GM18519 (cell line): ENCODE results near the gene MEX3D.

Experiments used
- ATAC-seq: cut with Tn5 transposase; IDR thresholded peaks from one replicate; pipeline ENCODE4 v1.9.1; 2021; ENCODE audit warnings: mild to moderate bottlenecking, moderate library complexity; ENCODE audit not compliant: unreplicated experiment, low FRiP score

MEX3D gene

DNA sequence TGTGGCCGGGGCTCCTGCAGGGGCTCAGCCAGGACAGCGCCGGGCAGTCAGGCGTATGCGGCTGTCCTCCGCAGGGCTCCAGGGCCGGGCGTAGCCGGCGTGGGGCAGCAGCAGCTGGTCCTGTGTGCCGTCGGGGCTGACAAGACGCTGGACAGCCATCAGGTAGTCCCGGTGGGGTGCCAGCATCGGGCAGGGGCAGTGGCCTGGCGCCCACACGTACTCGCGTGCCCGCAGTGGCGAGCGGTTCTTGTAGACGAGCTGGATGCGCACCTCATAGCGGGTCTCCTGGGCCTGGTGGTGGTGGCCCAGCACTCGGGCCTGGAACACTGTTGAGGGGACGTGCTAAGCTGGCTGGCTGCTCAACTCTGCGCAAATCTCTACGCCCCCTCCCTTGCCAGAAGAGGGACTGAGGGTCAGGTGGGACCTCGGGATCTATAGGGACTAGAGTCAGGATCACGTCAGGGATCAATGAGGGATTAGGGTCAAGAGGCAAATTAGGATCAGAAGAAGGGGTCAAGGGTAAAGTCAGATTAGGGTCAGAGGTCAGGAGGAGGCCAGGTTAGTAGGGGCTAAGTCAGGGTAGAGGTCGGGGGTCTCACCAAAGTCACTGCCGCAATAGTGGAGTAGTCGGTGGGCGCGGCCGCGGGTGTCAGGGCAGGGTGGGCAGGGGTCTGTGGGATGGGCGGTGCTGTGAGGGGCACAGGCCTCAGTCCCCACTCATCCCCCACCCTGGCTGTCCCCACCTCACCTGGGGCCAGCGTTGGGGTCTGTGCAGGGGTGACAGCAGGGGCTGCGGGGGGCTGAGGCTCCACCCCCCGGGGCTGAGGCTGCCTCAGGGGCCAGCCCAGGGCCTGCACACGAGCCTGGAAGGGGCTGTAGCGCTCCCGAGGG lies 61.9 kb downstream of the MEX3D start:
- no peak for ATAC-seq

DNA sequence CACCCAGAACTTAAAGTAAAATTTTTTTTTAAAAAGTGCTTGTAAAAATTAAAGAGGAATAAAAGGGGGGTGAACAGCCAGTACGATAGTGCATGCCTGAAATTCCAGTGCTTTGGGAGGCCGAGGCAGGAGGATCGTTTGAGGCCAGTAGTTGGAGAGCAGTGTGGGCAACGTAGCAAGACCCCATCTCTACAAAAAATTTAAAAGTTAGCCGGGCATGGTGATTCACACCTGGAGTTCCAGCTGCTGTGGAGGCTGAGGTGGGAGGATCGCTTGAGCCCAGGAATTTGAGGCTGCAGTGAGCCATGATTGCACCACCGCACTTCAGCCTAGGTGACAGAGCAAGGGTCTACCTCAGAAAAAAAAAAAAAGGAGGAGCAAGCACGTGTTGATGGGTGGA lies 63.1 kb downstream of the MEX3D start:
- no peak for ATAC-seq
